Measurements from ENCODE around the gene IRF3.

Gene IRF3

DNA sequence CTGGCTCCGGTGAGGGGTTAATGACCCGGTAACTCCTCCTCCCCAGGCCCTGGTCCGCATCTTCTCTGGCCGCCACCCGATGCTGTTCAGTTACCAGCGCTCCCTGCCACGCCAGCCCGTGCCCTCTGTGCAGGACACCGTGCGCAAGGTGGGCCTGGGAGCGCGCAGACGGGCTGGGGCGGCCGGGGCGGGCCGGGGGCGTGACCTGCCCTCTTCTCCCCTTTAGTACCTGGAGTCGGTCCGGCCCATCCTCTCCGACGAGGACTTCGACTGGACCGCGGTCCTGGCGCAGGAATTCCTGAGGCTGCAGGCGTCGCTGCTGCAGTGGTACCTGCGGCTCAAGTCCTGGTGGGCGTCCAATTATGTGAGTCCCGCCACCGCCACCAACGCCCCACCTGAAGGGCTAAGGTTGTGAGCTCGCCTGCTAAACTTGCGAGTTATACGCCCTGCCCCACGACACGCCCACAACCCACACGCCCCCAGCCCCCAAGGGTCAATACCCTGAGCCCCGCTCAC, 35.7 kb upstream of the IRF3 start:
- H3K4me3 ChIP-seq (ENCODE audit: low read length): no peak overlapping the region
- no peak for DNase-seq (ENCODE audit: low read depth)
- TF ChIP-seq, protein P1, sequence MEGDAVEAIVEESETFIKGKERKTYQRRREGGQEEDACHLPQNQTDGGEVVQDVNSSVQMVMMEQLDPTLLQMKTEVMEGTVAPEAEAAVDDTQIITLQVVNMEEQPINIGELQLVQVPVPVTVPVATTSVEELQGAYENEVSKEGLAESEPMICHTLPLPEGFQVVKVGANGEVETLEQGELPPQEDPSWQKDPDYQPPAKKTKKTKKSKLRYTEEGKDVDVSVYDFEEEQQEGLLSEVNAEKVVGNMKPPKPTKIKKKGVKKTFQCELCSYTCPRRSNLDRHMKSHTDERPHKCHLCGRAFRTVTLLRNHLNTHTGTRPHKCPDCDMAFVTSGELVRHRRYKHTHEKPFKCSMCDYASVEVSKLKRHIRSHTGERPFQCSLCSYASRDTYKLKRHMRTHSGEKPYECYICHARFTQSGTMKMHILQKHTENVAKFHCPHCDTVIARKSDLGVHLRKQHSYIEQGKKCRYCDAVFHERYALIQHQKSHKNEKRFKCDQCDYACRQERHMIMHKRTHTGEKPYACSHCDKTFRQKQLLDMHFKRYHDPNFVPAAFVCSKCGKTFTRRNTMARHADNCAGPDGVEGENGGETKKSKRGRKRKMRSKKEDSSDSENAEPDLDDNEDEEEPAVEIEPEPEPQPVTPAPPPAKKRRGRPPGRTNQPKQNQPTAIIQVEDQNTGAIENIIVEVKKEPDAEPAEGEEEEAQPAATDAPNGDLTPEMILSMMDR (IDR thresholded peaks at IDR 0.05; ENCODE audit: insufficient read depth, low read depth, low read length, missing control alignments): no peak

DNA sequence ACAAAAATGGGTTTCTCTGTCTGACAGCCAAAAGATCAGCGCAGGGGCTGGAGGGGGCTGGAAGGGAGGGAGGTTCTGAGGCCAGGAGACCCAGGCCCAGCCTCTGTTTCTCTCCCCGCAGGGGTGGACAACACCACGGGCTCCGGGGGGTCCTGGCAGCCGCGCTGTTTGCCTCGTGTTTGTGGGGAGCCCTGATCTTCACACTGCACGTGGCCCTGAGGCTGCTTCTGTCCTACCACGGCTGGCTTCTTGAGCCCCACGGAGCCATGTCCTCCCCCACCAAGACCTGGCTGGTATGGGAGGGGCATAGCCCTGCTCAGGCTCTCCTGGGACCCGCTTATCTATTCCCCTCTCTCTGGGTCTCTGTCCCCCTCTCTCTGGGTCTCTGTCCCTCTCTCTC, 34.9 kb upstream of the IRF3 start:
- TF ChIP-seq, protein P1 (IDR thresholded peaks at IDR 0.05; ENCODE audit: insufficient read depth, low read depth, low read length, missing control alignments): no peak
- no peak overlapping the region for H3K4me3 ChIP-seq (ENCODE audit: low read length)
- DNase-seq (ENCODE audit: low read depth): no peak

DNA sequence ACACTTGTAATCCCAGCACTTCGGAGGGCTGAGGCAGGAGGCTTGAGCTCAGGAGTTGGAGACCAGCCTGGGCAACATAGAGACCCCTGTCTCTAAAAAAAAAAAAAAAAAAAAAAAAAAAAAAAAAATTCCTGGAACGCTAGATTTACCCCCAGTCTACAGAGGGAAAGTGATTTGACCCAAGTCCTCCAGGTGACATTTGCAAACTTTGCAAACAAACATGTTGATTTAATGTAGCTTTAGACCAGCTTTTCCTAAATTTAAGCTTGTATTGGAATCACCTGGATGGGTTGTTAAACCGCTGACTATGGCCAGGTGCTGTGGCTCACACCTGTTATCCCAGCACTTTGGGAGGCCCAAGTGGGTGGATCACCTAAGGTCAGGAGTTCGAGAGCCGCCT, 33.7 kb upstream of the IRF3 start:
- no peak for DNase-seq (ENCODE audit: low read depth)
- H3K4me3 ChIP-seq (ENCODE audit: low read length): no peak overlapping the region
- TF ChIP-seq, protein P1 (IDR thresholded peaks at IDR 0.05; ENCODE audit: insufficient read depth, low read depth, low read length, missing control alignments): no peak

DNA sequence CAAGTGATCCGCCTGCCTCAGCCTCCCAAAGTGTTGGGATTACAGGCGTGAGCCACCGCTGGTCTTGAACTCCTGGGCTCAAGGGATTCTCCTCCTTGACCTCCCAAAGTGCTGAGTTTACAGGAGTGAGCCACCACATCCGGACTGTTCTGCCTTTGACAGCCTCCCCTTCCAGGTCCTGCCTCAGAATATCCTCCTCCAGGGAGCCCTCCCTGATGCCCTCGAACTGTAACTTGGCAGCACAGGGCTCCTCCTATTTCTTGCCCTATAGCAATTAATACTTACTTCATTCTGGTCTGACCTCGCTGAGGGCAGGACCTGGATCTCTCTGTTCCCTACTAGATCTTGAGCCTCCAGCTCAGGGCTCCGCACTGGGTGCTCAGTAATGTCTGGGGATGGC, 31.2 kb upstream of the IRF3 start:
- TF ChIP-seq, protein P1 (IDR thresholded peaks at IDR 0.05; ENCODE audit: insufficient read depth, low read depth, low read length, missing control alignments): no peak
- H3K4me3 ChIP-seq (ENCODE audit: low read length): no peak overlapping the region
- no peak for DNase-seq (ENCODE audit: low read depth)

DNA sequence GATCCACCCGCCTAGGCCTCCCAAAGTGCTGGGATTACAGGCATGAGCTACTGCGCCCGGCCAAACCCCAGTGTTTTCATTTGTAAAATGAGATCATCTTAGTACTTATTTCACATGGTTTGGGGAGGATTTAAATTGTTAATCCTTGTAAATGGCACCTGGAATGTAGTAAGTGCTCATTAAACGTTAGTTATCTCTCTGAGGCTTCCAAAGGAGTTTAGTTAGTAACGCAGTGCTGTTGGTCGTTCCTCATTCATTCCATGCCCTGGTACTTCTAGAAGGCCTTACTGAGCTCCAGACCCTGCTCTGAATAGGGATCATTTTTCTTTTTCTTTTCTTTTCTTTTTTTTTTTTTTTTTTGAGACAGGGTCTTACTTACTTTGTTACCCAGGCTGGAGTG, 30.5 kb upstream of the IRF3 start:
- no peak for DNase-seq (ENCODE audit: low read depth)
- TF ChIP-seq, protein P1 (IDR thresholded peaks at IDR 0.05; ENCODE audit: insufficient read depth, low read depth, low read length, missing control alignments): no peak
- no peak overlapping the region for H3K4me3 ChIP-seq (ENCODE audit: low read length)

DNA sequence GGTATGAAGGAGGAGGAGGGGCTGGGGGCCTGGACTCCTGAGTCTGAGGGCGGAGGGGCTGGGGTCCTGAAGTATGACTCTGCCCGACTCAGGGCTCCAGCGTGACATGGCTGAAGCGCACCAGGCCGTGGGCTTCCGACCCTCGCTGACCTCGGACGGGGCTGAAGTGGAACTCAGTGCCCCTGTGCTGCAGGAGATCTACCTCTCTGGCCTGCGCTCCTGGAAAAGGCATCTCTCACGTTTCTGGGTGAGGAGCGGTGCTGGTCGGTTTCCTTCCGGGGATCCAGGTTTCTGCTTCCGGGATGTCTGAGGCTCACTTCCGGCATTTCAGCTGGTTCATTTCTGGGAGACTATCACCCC, 26.5 kb upstream of the IRF3 start:
- TF ChIP-seq, protein P1 (IDR thresholded peaks at IDR 0.05; ENCODE audit: insufficient read depth, low read depth, low read length, missing control alignments): no peak
- no peak for DNase-seq (ENCODE audit: low read depth)
- no peak overlapping the region for H3K4me3 ChIP-seq (ENCODE audit: low read length)

Data from epithelial cell of esophagus (primary cell).